Activated T-cell treated with anti-CD3 and anti-CD28 coated beads, Interleukin-2, amount 50 U/mL, for 1 hour (primary cell): ENCODE results near the gene LRRFIP2.
"Not testable (repeated sequence)": the region's sequence is repeated elsewhere in the genome, so short reads cannot be mapped to it uniquely, and the experiment has no call there.

Experiments
- DNase-seq: peaks from one replicate; pipeline ENCODE4 v3.0.0-alpha.2; 2020

Gene LRRFIP2

DNA sequence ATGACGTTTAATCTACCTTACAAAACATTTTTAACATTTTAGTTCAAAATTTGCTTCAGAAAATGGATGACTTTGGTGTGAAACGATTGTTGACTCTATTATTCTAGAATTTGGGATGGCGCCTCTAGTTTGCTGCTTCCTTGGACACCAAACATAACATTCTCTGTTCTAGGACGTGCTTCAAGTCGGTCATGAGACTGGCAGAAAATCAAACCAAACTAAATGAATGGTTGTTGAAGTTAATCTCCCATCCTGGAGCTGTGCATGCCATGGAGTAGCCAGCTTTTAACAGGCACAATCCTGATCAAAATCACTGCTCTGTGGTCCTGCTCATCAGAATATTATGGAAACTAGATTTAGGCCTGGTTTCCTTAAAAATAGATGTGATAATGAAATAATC is 9.6 kb upstream of the LRRFIP2 start:
- no peak for DNase-seq

DNA sequence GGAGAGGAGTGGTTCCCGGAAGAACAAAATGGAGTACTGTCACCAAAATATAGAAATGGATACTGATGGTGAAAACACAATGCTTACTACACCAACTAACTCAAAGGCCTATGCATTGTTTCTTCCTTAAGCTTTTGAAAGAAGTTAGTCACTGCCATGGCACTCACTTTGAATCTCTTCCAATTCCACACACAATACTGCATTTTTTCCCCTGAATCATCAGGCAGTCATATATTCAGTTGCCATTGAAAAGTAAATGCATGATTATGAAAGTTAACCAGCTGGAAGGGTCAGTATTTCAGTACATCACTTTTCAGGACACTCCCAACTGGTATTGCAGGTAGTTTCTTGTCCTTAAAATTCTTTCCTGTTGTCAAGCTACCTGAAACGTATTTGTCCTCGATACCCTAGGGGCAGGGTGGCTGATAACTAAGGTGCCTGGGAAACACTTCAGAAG is 9.0 kb upstream of the LRRFIP2 start:
- DNase-seq: no peak

DNA sequence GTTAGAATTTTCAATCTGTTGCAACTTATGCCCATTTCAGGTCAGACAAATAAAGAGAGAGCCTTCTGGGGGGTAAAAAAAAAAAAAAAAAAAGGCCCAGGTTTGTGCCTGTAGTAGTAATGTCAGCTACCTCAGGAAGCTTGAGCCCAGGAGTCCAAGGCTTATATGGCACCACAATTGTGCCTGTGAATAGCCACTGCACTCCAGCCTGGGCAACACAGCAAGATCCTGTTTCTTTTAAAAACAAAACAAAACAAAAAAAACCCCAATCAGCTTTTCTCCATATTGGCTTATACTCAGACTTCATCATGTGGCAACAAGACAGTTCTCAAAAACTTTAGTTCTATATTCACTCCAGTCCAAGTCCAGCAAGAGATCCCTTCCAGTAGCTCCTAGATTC is 8.4 kb upstream of the LRRFIP2 start:
- no peak for DNase-seq

DNA sequence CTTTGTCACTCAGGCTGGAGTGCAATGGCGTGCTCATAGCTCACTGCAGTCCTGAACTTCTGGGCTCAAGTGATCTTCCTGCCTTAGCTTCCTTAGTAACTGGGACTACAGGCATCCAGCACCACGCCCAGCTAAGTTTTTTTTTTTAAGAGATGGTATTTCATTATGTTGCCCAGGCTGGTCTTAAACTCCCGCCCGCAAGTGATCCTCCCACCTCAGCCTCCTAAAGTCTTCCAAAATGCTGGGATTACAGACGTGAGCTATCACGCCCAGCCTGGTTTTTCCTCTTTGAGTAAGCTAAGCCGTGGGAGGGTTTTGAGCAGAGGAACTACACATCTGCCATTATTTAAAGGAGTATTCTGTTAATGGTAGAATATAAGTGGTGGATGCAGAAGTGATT is 7.4 kb upstream of the LRRFIP2 start:
- DNase-seq: no peak

DNA sequence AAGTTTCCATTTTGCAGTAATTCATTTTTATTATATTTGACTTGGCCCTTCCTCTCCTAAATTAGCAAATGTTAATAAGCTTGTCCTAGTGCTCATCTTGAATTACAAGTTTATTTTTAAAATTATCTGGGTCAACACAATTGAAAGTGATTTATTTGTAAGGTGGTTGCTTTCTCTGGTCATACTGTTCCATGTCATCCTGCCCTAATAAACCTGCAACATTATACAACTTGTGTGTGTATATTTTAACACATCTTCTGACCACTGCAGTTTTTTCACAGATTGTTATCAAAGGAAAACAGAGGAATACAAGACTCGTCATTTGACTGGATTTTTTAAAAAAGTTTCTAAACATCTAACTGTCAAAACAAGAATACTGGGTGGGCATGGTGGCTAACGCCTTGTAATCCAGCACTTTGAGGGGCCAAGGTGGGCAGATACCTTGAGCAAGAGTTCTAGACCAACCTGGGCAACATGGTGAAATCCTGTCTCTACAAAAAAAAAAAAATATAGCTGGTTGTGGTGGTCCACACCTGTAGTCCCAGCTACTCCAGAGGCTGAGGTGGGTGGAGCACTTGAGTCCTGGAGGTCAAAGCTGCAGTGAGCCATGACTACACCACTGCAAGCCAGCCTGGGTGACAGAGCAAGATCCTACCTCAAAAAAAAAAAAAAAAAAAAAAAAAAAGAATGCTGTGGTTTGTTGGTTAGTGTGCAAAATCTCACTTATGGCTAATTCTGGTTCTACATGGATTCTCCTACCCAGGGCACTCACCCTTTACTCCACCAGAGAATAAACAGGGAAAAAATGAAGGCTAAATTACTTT is 5.0 kb upstream of the LRRFIP2 start:
- DNase-seq: no peak

DNA sequence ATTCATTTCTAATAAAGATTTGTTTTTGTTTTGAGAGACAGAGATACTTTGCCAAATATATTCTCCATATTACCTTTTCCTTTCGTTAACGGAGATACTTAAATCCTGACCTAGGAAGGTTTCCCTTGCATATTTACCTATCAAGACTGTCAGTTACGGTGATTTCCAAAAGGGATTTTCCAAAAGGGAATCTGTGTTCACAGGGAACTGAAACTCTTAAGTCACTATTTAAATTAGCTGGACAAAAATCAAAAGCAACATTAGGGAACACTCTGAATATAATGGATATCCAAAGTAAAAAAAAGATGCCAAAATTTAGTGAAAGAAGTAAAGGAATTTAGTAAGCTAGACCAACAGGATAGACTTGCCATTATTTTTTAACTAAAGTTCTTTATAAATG is 576 bp downstream of the LRRFIP2 start:
- no peak for DNase-seq

DNA sequence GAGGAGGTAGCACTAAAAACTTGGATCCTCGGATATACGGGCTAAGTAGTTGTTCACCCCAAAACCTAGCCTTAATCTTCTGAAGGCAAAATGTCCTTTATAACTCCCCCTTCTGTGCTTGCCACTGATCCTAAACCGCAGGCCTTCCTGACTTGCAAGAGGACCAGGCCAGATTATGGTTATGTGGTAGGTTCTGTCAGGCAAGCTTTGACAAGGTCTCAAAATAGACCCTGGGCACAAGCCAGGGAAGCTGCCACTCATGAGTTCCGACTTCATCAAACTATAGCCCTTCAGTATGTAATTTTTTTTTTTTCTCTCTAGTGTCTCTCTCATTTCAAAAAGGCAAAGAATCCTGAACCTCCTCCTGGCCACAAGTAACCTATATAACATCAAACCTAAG is 3.2 kb downstream of the LRRFIP2 start:
- DNase-seq: no peak

DNA sequence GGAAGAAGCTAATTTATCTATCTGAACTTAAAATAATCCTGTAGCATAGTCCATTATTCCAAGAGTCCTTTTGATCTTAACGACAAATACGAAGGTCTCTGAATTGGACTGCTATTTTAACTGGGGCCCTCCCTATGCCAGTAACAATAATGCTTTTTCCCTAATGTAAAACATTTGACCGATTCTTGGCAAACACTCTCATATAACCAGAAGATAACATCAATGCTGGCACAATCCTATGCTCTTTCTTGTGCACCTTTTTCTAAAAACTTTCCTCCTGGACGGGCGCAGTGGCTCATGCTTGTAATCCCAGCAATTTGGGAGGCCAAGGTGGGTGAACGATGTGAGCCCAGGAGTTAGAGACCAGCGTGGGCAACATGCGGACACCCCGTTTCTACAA is 3.9 kb downstream of the LRRFIP2 start:
- DNase-seq: no peak

DNA sequence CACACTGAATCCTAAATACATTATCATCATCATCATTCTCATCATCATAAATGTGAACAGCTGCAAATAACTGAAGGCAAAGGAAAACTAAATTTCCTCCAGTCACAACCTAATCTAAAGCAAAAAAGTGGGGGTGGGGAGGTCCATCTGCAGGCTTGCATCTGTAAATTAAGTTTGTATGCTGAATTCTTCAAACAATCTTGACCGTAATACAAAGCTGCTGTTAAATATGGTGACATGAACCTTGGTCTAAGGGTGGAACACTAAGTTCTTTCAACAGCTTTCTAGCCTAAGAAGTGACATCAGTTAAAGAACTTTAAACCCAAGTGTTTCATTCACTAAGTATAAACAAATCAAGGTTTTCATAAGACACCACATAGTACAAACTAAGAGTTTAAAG is 4.3 kb downstream of the LRRFIP2 start:
- no peak for DNase-seq

DNA sequence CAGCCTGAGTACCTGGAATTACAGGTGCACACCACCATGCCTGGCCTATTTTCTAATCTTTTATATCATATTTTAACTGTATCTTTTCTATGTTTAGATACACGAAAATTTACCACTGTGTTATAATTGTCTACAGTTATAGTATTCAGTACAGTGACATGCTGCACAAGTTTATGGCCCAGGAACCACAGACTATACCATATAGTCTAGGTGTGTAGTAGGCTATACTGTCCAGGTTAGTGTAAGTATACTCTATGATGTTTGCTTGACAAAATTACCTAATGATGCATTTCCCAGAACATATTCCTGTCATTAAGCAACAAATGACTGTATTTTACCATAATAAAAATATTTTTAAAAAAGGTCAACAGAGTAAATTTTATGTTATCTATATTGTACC is 5.5 kb downstream of the LRRFIP2 start:
- no peak for DNase-seq

DNA sequence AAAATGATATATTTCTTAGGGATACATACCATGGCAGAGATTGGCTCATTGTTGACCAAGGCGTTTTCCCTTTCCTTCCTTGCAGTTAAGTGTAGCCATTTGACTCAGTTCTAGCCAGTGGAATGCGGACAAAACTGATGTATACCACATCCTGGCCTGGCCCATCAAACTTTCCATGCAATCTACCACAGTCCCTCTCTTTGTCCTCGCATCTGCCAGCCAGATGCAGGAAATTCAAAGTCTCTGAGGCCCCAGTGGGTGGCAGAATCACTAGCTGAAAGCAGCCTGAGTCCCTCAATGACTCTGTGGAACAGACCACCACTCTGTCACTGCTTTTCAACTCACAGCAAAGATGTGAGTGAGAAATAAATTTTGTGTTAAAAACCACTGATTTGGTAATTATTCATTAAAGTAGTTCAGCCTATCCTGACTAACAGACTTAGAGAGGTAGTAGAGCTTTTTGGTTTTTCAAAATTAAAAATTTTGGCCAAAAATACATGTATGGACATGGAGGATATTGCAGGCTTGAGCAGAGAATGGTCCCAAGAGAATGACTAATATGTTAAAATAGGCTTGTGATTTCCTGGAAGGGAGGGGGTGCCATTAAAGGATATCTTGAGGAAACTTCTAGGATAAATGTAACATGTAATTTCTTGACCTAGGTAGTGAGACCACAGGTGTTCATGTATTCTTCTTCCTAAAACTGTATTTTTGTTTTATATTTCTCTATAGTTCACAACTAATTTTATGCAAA is 10.9 kb downstream of the LRRFIP2 start:
- DNase-seq: no peak

DNA sequence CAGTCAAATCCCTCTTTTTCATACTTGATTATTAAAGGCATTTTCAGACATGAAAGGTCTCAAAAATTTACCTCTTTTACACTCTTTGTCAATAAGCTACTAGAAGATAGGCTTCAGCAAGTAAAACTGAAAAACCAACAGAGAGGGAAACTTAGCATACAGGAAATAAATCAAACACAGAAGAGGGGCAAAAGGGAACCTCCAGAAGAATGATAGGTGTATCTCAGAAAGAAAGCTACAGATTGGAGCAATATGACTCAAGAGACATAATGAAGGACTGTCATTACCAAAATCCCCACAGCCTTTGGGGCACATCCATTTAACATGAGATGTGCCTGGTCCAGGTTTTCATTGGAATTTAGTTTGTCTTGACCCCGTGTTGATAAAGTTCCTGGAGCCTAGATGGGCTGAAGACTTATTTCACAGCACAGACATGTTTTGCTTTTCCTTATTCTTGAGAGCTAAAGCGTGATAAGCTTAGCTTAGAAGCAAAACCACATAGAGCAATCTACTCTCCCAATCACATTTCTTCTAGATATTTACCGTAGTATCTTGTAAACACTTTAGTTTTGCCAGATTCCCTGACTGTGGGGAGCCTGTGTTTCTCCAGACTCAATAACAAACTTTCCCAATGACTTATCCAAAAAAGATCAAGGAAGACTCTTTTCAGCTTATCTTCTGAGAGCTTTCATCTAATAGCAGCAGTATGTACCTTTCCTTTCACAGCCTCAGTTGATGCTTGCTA is 11.7 kb downstream of the LRRFIP2 start:
- no peak for DNase-seq

DNA sequence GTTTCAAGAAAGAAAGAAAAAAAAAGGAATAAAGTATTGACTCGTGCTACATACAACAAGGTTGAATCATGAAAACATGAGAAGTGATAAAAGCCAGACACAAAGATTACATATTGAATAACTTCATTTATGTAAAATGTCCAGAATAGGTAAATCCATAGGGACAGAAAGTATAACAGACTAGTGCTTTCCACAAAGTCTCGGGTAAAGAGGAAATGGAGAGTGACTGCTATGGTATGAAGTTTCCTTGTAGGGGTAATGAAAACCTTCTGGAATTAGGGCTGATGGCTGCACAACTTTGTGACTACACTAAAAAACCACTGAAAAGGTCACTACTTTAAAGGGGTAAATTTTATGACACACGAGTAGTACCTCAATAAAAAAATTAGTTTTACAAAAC is 13.0 kb downstream of the LRRFIP2 start:
- DNase-seq: no peak

DNA sequence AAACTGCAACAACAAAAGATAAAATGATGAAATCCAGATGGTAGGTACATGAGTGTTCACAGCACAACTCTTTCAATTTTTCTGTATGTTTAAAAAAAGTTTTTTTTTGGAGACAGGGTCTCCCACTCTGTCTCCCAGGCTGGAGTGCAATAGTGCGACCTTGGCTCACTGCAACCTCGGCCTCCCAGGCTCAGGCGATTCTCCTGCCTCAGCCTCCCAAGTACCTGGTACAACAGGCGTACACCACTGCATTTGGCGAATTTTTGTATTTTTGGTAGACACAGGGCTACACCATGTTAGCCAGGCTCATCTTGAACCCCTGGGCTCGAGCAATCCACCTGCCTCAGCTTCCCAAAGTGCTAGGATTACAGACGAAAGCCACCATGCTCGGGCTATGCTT is 18.6 kb downstream of the LRRFIP2 start:
- no peak for DNase-seq

DNA sequence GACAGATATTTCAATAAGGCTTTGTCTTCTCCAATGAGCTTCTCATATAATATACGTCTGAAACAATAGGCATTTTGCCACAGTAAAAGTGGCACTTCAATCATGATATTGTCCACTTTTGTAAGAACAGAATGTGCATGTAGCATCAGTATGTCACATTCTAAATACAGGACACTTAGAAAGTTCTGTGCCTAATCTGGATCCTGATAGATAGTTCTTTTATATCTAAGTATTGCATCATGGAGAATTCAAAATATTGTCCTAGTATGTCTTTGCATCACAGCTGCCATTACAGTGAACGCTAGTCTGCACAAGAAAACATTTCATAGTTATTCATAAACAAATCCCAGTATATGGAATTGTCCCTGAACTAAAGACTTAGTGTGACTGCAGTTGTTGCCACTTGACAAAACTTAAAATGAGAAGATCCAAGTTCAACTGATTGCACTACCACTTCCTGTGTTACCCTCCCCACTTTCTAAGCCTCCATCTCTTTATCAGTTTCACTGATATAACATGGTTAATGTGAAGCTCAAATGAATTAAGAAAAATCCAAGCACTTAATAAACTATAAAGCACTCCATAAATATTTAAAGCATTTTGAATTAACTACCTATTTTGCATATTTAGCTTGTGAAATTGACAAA is 19.6 kb downstream of the LRRFIP2 start:
- no peak for DNase-seq

DNA sequence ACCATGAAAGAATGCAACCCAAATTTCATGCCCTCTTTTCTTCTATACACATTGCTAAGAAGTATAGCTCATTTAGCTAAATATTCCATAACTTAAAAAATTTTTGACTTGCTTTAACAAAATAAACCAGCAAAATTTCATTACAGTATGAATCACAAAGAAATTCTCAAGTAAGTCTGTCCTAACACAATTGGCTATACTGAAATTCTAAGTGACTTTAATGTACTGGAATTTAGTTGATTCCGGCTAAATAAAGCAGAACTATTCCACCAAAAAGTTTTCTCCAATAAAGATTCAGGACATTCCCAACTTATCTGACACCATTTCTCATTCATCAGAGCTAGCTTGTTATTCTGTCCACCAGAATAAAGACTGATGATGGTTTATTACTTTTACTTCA is 23.8 kb downstream of the LRRFIP2 start:
- DNase-seq: no peak

DNA sequence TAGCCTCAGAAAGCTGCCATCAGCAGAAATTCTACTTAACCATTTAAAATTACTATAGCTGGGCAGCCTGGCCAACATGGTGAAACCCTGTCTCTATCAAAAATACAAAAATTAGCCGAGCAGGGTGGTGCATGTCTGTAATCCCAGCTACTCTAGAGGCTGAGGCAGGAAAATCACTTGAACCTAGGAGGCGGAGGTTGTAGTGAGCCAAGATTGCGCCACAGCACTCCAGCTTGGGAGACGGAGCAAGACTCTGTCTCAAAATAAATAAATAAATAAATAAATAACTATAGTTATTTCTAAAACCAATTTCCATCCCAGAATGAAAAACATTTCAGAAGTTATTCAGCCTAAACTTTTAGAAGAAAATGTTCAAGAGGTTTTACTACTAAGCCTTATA is 25.1 kb downstream of the LRRFIP2 start:
- DNase-seq: no peak

DNA sequence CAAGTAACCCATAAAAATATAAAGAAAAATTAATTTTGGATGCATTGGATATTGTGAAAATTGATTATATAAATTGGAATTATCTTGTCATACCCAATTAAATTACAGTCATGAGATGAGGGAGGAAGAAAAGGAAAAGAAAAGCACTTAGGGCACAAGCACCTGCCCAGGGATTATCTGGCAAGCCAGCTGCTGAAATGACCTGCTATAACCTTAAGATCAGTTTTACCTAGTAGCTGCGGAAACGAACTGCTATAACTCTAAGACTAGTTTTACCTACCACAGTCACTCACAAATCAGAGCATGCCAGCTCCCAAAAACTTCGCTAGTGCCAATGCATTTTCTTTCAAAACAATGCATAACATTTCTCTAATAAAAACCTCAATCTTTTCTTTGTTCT is 26.2 kb downstream of the LRRFIP2 start:
- DNase-seq: no peak

DNA sequence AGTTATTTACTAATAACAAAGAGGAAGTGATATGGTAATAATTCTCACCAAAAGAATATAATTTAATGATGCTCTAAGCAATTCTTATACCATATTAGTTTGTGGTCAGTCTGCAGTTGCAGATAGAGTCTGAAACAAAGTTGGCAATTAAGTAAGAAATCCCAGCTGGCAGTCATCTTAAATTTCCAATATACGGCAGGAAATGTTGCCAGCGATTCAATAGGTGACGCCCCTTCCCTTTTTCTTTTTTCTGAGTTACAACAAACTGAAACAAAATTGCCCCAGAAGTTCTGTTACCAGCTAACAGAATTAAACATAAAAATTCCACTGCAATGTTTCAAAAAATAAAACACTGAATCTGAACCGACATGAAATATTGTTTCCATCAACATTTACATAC is 26.7 kb downstream of the LRRFIP2 start:
- no peak for DNase-seq

DNA sequence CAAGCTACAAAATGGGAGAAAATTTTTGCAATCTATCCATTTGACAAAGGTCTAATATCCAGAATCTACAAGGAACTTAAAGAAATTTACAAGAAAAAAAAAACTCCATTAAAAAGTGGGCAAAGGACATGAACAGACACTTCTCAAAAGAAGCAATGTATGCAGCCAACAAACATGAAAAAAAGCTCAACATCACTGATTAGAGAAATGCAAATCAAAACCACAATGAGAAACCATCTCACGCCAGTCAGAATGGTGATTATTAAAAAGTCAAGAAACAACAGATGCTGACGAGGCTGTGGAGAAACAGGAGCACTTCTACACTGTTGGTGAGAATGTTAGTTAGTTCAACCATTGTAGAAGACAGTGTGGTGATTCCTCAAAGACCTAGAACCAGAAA is 27.5 kb downstream of the LRRFIP2 start:
- DNase-seq: not testable (repeated sequence)

DNA sequence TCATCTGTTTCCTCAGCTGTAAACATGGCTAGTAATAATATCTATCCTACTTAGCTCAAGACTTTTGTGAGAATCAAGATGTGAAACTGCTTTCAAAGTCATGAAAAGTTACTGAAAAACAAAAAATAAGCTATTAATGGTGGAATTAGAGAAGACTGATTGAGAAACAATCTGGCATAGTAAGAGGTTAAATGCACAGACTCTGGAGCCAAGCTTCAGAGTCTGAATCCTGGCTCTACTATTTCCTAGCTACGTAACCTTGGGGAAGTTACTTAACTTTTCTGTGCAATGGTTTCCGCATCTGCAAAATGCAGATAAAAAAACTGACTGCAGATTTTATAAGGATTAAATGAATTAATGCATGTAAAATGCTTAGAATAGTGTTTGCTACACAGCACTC is 28.8 kb downstream of the LRRFIP2 start:
- DNase-seq: no peak

DNA sequence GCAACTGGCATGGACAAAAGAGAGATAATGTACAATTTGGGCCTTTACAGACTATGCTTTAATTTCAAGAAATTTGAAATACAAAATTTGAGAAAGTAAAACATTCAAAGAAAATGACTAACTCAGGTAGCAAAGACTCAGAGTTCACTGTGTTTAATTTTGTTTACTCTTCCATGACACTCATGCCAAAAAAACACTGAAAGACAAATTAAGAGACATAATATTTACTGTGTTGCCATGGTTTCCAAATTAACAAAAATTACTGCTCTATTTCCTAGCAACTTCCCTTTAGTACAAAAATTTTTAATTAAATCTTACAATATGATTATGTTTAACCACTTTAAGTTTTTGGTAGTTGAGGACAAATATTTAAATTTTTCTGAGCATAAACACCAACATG is 29.6 kb downstream of the LRRFIP2 start:
- no peak for DNase-seq

DNA sequence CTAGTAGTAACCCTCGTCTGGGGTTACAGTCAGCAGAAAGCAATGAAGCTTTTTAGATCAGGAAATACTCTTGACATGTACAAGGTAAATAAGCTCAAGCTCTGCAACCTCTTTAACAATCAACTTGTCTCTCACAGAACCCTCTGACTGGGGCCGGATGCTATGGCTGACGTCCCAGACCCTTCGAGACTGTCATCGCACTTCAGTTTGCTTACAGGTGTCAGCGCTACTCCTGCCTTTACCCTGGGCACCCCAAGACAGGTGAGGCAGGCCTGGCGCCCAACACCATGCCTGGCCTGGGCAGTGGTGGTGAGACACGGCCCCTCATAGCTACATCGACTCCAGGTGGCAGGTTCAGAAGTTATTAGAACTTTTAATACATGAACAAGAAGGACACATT is 30.6 kb downstream of the LRRFIP2 start:
- DNase-seq: no peak
